GM18505 (cell line): ENCODE results near the gene SP110.
"Not testable (repeated sequence)": the region's sequence is repeated elsewhere in the genome, so short reads cannot be mapped to it uniquely, and the experiment has no call there.

Source experiments
- ATAC-seq: cut with Tn5 transposase; IDR thresholded peaks from one replicate; pipeline ENCODE4 v1.9.1; 2021; ENCODE audit not compliant: unreplicated experiment
- POLR2A ChIP-seq: IDR thresholded peaks from 4 replicates; pipeline ENCODE4 v1.6.1; 2011; ENCODE audit warnings: borderline replicate concordance; ENCODE audit not compliant: insufficient read depth, insufficient read length; ENCODE audit errors: extremely low read depth

Gene SP110

GRCh38 chr2:230137902-230138539 is 81.8 kb downstream of the SP110 start:
- TF ChIP-seq POLR2A, result no peak
- no peak for ATAC-seq

- ATAC-seq, result no peak
- TF ChIP-seq POLR2A, result no peak
Observed at GRCh38 chr2:230135130-230135525, 84.7 kb downstream of the SP110 start.

- no peak for ATAC-seq
- TF ChIP-seq POLR2A, result no peak
Observed at GRCh38 chr2:230134496-230135129, 85.2 kb downstream of the SP110 start.

DNA sequence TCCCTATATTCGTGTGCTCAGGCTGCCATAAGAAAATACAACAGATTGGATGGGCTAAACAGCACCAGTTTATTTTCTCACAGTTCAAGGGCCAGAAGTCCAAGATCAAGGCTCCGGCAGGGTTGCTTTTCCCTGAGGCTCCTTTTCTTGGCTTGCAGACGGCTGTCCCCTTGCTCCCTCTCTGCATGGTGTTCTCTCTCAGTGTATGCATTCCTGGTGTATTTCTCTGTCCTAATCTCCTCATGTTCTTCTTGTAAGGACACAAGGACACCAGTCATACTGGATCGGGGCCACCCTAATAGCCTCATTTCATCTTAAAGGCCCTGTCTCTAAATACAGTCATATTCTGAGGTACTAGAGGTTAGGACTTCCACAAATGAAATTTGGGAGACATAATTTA is 88.4 kb downstream of the SP110 start:
- ATAC-seq, result no peak
- TF ChIP-seq POLR2A, result no peak

DNA sequence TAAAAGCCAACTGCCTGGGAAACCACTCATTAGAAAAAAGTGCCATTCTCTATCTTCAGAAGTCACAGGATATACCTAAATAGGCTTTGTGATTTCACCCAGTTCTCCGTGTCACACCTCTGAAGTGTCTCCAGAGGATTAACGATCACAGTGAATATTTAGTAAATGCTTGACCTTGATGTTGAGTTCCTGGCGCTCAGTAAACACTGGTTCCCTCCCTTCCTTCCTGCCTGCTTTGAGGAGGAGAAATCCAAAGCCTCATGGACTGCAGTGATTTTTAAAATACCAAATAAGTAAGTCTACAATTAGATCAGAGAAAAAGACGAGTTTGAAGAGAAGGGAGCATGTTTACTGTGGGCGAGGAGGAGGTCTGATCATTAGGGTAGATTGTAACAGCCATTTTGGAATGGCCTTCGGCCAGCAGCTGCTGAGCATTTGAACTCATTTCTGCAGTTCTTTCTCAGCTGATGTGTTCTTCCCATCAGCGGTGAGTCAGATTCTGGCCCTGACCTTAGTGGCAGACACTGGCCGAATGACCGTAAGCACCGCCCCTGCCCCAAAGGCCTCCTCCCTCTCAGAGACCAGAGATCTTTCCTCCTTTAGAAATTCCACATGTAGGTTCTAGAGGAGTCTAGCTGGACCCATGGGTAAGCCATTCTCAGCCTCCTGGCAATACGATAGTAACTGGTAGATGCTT is 89.0 kb downstream of the SP110 start:
- ATAC-seq, result no peak
- no peak for TF ChIP-seq POLR2A

- no peak for ATAC-seq
- no peak for TF ChIP-seq POLR2A
Observed at GRCh38 chr2:230129343-230129742, 90.4 kb downstream of the SP110 start.

- TF ChIP-seq POLR2A, result no peak
- no peak for ATAC-seq
Observed at GRCh38 chr2:230128623-230129342, 91.0 kb downstream of the SP110 start.

GRCh38 chr2:230127195-230127594 is 92.6 kb downstream of the SP110 start:
- ATAC-seq, result no peak
- no peak for TF ChIP-seq POLR2A

DNA sequence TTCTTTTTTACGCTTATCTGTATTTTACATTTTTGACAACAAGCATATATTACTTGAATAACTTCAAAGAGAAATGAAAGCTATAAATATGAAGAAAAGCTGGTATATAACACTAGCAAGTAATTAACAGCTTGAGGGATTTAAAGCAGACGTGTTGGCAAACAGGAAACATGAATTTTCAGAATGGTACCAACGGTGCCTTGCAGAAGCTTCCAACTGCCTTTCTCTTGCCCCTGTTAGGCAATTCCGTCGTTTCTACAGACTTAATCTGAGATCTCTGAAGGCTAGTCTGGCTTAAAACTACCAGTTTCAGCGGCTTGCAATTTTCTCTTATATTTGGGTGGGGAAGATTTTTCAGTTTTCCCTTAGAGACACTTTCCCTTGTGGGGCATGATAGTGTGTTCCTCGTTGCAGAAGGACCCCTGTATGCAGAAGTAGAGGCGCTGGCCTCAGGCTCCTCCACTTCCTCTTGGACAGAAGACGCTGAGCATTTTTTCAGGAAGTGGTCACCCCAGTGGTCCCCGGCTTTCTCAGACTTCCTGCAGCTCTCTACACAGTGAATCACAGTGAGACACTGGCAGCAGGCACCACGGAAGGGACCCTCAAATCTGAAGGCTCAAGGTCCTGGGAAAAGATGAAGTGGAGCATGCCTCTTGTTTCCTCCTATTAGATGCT is 94.9 kb downstream of the SP110 start:
- TF ChIP-seq POLR2A, result no peak
- no peak for ATAC-seq

- ATAC-seq, result no peak
Observed at GRCh38 chr2:230124235-230124634, 95.5 kb downstream of the SP110 start.

GRCh38 chr2:230120376-230120775 is 99.4 kb downstream of the SP110 start:
- not testable (repeated sequence) for ATAC-seq

More at GRCh38 chr2:230124235-230124634, 95.5 kb downstream of the SP110 start:
- no peak for TF ChIP-seq POLR2A

DNA sequence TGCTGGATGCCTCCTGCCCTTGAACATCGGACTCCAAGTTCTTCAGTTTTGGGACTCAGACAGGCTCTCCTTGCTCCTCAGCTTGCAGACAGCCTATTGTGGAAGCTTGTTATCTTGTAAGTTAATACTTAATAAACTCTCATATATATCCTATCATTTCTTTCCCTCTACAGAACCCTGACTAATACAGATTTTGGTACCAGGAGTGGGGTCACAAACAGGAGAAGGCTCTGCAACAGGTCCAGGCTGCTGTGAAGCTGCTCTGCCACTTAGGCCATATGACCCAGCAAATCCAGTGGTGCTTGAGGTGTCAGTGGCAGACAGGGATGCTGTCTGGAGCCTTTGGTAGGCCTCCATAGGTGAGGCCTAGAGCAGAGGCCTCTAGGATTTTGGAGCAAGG is 100.0 kb downstream of the SP110 start:
- ATAC-seq, result not testable (repeated sequence)
